WTC11 (cell line): Measurements from ENCODE around the gene RANGAP1.

Source experiments
- ATF2 ChIP-seq: sonication (generic); formaldehyde crosslinking; IDR thresholded peaks from 2 replicates; pipeline ENCODE4 v1.8.1; 2022; ENCODE audit warnings: low read depth, missing genetic modification reagents, borderline replicate concordance
- ATF3 ChIP-seq: sonication (generic); formaldehyde crosslinking; conservative IDR thresholded peaks from 2 replicates; pipeline ENCODE4 v1.8.1; 2022; ENCODE audit warnings: mild to moderate bottlenecking, missing genetic modification reagents
- CREM ChIP-seq: sonication (generic); formaldehyde crosslinking; IDR thresholded peaks from 2 replicates; pipeline ENCODE4 v1.8.1; 2022; ENCODE audit warnings: mild to moderate bottlenecking, missing genetic modification reagents, moderate library complexity
- CTCF ChIP-seq: fragments of 200-600 bp; IDR thresholded peaks from 2 replicates; pipeline ENCODE4 v1.8.0; 2022; ENCODE audit warnings: antibody characterized with exemption
- ELF4 ChIP-seq: sonication (generic); formaldehyde crosslinking; IDR thresholded peaks from 2 replicates; pipeline ENCODE4 v1.8.1; 2022; ENCODE audit warnings: low read depth, mild to moderate bottlenecking, moderate library complexity, missing genetic modification reagents
- FOXK1 ChIP-seq: sonication (generic); formaldehyde crosslinking; IDR thresholded peaks from 2 replicates; pipeline ENCODE4 v1.8.0; 2022; ENCODE audit warnings: mild to moderate bottlenecking, moderate library complexity, missing genetic modification reagents
- SMAD4 ChIP-seq: sonication (generic); formaldehyde crosslinking; IDR thresholded peaks from 2 replicates; pipeline ENCODE4 v1.8.0; 2022; ENCODE audit warnings: mild to moderate bottlenecking, missing genetic modification reagents
- SP1 ChIP-seq: sonication (generic); formaldehyde crosslinking; conservative IDR thresholded peaks from 2 replicates; pipeline ENCODE4 v1.8.1; 2022; ENCODE audit warnings: missing genetic modification reagents
- TEAD4 ChIP-seq: sonication (generic); formaldehyde crosslinking; IDR thresholded peaks from 2 replicates; pipeline ENCODE4 v1.8.0; 2022; ENCODE audit warnings: mild to moderate bottlenecking, missing genetic modification reagents
- USF2 ChIP-seq: sonication (generic); formaldehyde crosslinking; IDR thresholded peaks from 2 replicates; pipeline ENCODE4 v1.8.1; 2023; ENCODE audit warnings: mild to moderate bottlenecking, missing genetic modification reagents, moderate library complexity
- ZNF423 ChIP-seq: fragments of 250-450 bp; sonication (Bioruptor Pico); IDR thresholded peaks from 2 replicates; pipeline ENCODE4 v2.1.2; 2022; ENCODE audit warnings: mild to moderate bottlenecking, moderate library complexity
- ZNF425 ChIP-seq: fragments of 250-450 bp; sonication (Bioruptor Pico); conservative IDR thresholded peaks from 2 replicates; pipeline ENCODE4 v1.9.0; 2021; ENCODE audit warnings: mild to moderate bottlenecking

GRCh38 chr22:41334215-41334614, 48.2 kb upstream of the RANGAP1 start:
- no peak for TF ChIP-seq USF2 (CRISPR knock-in tag)
- no peak for TF ChIP-seq ZNF423 (CRISPR knock-in tag)
- TF ChIP-seq CTCF = no peak
- no peak for TF ChIP-seq ATF2
- no peak for TF ChIP-seq TEAD4 (CRISPR knock-in tag)
- no peak for TF ChIP-seq SMAD4 (CRISPR knock-in tag)
- TF ChIP-seq ELF4 (CRISPR knock-in tag) = no peak
- TF ChIP-seq ZNF425 (CRISPR knock-in tag) = no peak
- no peak for TF ChIP-seq SP1
- no peak for TF ChIP-seq FOXK1 (CRISPR knock-in tag)
- TF ChIP-seq ATF3 (CRISPR knock-in tag) = no peak
- TF ChIP-seq CREM = no peak
